H9 (cell line): ENCODE results near the gene DKKL1. TPM values are rescaled to one million over a fixed set of nuclear protein-coding genes. Genes with fewer than 3 reads are reported as not detected.

Source experiments
- DNase-seq: peaks from one replicate; pipeline ENCODE4 v3.0.0-alpha.2; 2017
- H2AFZ ChIP-seq: one replicate; pipeline ENCODE4 v1.6.1; 2013; ENCODE audit warnings: mild to moderate bottlenecking, low read length, control low read depth, moderate library complexity
- H2AK5ac ChIP-seq: 2 replicates; pipeline ENCODE4 v1.6.1; 2013; ENCODE audit warnings: low read length, control low read depth, mixed read lengths; ENCODE audit not compliant: insufficient read length
- H2BK120ac ChIP-seq: one replicate; pipeline ENCODE4 v1.6.1; 2013; ENCODE audit warnings: low read depth, mild to moderate bottlenecking, low read length, control low read depth, inconsistent platforms; ENCODE audit not compliant: poor library complexity, severe bottlenecking
- H2BK12ac ChIP-seq: 2 replicates; pipeline ENCODE4 v1.6.1; 2013; ENCODE audit warnings: low read length, control low read depth, mixed read lengths, low read depth; ENCODE audit not compliant: insufficient read length
- H2BK15ac ChIP-seq: 2 replicates; pipeline ENCODE4 v1.6.1; 2013; ENCODE audit warnings: low read depth, low read length, control low read depth
- H2BK20ac ChIP-seq: one replicate; pipeline ENCODE4 v1.6.1; 2013; ENCODE audit warnings: low read depth, mild to moderate bottlenecking, low read length, control low read depth, inconsistent platforms; ENCODE audit not compliant: poor library complexity, severe bottlenecking
- H2BK5ac ChIP-seq: 2 replicates; pipeline ENCODE4 v1.6.1; 2013; ENCODE audit warnings: low read length, control low read depth, mixed read lengths; ENCODE audit not compliant: insufficient read length
- H3K14ac ChIP-seq: 2 replicates; pipeline ENCODE4 v1.6.1; 2013; ENCODE audit warnings: low read length, control low read depth; ENCODE audit not compliant: insufficient read depth
- H3K18ac ChIP-seq: 2 replicates; pipeline ENCODE4 v1.6.1; 2013; ENCODE audit warnings: low read depth, mild to moderate bottlenecking, mixed read lengths, low read length, control low read depth; ENCODE audit not compliant: insufficient read length
- H3K23ac ChIP-seq: 2 replicates; pipeline ENCODE4 v1.6.1; 2013; ENCODE audit warnings: low read length, control low read depth, mixed read lengths, low read depth; ENCODE audit not compliant: insufficient read length
- H3K23me2 ChIP-seq: 2 replicates; pipeline ENCODE4 v1.6.1; 2013; ENCODE audit warnings: low read depth, mild to moderate bottlenecking, mixed read lengths, low read length, control low read depth; ENCODE audit not compliant: insufficient read length, poor library complexity, severe bottlenecking
- H3K27ac ChIP-seq: 2 replicates; pipeline ENCODE4 v1.5.1; 2013; ENCODE audit warnings: low read length, control low read depth, mixed read lengths, low read depth; ENCODE audit not compliant: insufficient read length
- H3K27me3 ChIP-seq: 2 replicates; pipeline ENCODE4 v1.6.1; 2013; ENCODE audit warnings: low read length, control low read depth, inconsistent platforms; ENCODE audit not compliant: insufficient read depth
- H3K4ac ChIP-seq: 2 replicates; pipeline ENCODE4 v1.6.1; 2013; ENCODE audit warnings: low read depth, mild to moderate bottlenecking, control low read depth, inconsistent platforms, low read length, moderate library complexity
- H3K4me1 ChIP-seq: 2 replicates; pipeline ENCODE4 v1.6.1; 2013; ENCODE audit warnings: low read length, control low read depth, inconsistent platforms; ENCODE audit not compliant: insufficient read depth
- H3K4me2 ChIP-seq: 2 replicates; pipeline ENCODE4 v1.6.1; 2013; ENCODE audit warnings: low read length, control low read depth, mixed read lengths; ENCODE audit not compliant: insufficient read length, insufficient read depth
- H3K56ac ChIP-seq: 2 replicates; pipeline ENCODE4 v1.6.1; 2013; ENCODE audit warnings: low read depth, mild to moderate bottlenecking, mixed read lengths, low read length, control low read depth; ENCODE audit not compliant: insufficient read length
- H3K79me1 ChIP-seq: 2 replicates; pipeline ENCODE4 v1.6.1; 2013; ENCODE audit warnings: low read depth, mild to moderate bottlenecking, moderate library complexity, low read length, control low read depth, inconsistent platforms; ENCODE audit not compliant: insufficient read depth, poor library complexity, severe bottlenecking
- H3K79me2 ChIP-seq: 2 replicates; pipeline ENCODE4 v1.6.1; 2013; ENCODE audit warnings: low read length, control low read depth, inconsistent platforms; ENCODE audit not compliant: insufficient read depth
- H3K9ac ChIP-seq: 2 replicates; pipeline ENCODE4 v1.6.1; 2013; ENCODE audit warnings: low read length, control low read depth, mixed read lengths; ENCODE audit not compliant: insufficient read length; ENCODE audit errors: extremely low read depth
- H3K9me3 ChIP-seq: one replicate; pipeline ENCODE4 v1.6.1; 2013; ENCODE audit warnings: low read depth, low read length, inconsistent platforms; ENCODE audit not compliant: control insufficient read depth
- H3T11ph ChIP-seq: one replicate; pipeline ENCODE4 v1.6.1; 2013; ENCODE audit warnings: mild to moderate bottlenecking, low read length, control low read depth, inconsistent platforms
- H4K20me1 ChIP-seq: one replicate; pipeline ENCODE4 v1.6.1; 2013; ENCODE audit not compliant: control insufficient read depth, insufficient read length, insufficient read depth
- H4K5ac ChIP-seq: 2 replicates; pipeline ENCODE4 v1.6.1; 2013; ENCODE audit warnings: low read depth, mild to moderate bottlenecking, mixed read lengths, low read length, control low read depth; ENCODE audit not compliant: insufficient read length
- H4K8ac ChIP-seq: replicated peaks from 2 replicates; pipeline ENCODE4 v1.6.1; 2013; ENCODE audit warnings: low read length, control low read depth, mixed read lengths, low read depth; ENCODE audit not compliant: insufficient read length
- H4K91ac ChIP-seq: 2 replicates; pipeline ENCODE4 v1.6.1; 2013; ENCODE audit warnings: low read depth, mild to moderate bottlenecking, moderate library complexity, mixed read lengths, low read length, control low read depth; ENCODE audit not compliant: insufficient read length
- H3K27ac Mint-ChIP-seq, 3 experiments: 2 replicates in 2 of 3; 3 replicates in 1 of 3; pipeline ENCODE4 v1.8.0; 2020 to 2021; ENCODE audit warnings: mixed read lengths in 3 of 3, mild to moderate bottlenecking in 1 of 3, moderate library complexity in 1 of 3
- H3K27me3 Mint-ChIP-seq: 2 replicates; pipeline ENCODE4 v1.8.0; 2021; ENCODE audit warnings: low read depth, mild to moderate bottlenecking, moderate library complexity, mixed read lengths
- H3K36me3 Mint-ChIP-seq, 3 experiments: 2 replicates in 2 of 3; 3 replicates in 1 of 3; pipeline ENCODE4 v1.8.0; 2020 to 2021; ENCODE audit warnings: low read depth in 3 of 3, mixed read lengths in 3 of 3; ENCODE audit not compliant: insufficient read depth in 1 of 3
- H3K4me1 Mint-ChIP-seq, 2 experiments: 2 replicates each; pipeline ENCODE4 v1.8.0; 2020; ENCODE audit warnings: mixed read lengths in 2 of 2
- H3K4me3 Mint-ChIP-seq, 2 experiments: 2 replicates in 1 of 2; 3 replicates in 1 of 2; pipeline ENCODE4 v1.8.0; 2020 to 2021; ENCODE audit warnings: mild to moderate bottlenecking in 2 of 2, mixed read lengths in 2 of 2, moderate library complexity in 1 of 2
- H3K9me3 Mint-ChIP-seq, 2 experiments: 2 replicates in 1 of 2; 3 replicates in 1 of 2; pipeline ENCODE4 v1.8.0; 2020; ENCODE audit warnings: mild to moderate bottlenecking in 2 of 2, mixed read lengths in 2 of 2, moderate library complexity in 1 of 2
- WGBS: extraction: QIAGEN DNeasy Blood & Tissue Kit; methylation state at CpG from one replicate; pipeline ENCODE4 v1.1.7; 2013; ENCODE audit warnings: missing lambda C conversion rate, low lambda C conversion rate, mixed read lengths; ENCODE audit not compliant: insufficient read length; ENCODE audit errors: extremely low coverage; 5-methylcytosine and 5-hydroxymethylcytosine counted together
- total RNA-seq: library from RNA; stranded (reverse); gene quantifications from 2 replicates; pipeline ENCODE4 v1.2.1, GENCODE V29; 2021
- TF ChIP-seq, protein P1 (sequence below): fragments of 200-600 bp; sonication (generic); conservative IDR thresholded peaks from 3 replicates; pipeline ENCODE4 v1.8.0; 2021; ENCODE audit warnings: antibody characterized with exemption, mild to moderate bottlenecking

Gene DKKL1
- total RNA-seq, 1 experiment from 2014 or later: 3.5 TPM

GRCh38 chr19:49387936-49388372, 24.3 kb downstream of the DKKL1 start, which contains the start of gene KASH5:
Gene KASH5 (plus strand): TSS chr19:49388249. CDS start chr19:49390884, 2,635 bp downstream.
- Histone ChIP-seq H3K23ac (no peak within 1 kb of the TSS), H3K23me2 (no peaks in the 10 kb centered on the region), H2BK20ac (no peak within 1 kb of the TSS), H3K79me1 (no peaks in the 10 kb centered on the region), H2BK5ac (no peak within 1 kb of the TSS), H3T11ph (no peak within 1 kb of the TSS), H2BK15ac (no peak within 1 kb of the TSS), H3K27ac (no peak within 1 kb of the TSS), H3K79me2 (no peaks in the 10 kb centered on the region), H3K9ac (no peak within 1 kb of the TSS), H2BK12ac (no peak within 1 kb of the TSS), H4K91ac (no peak within 1 kb of the TSS), H3K4me1 (no peaks in the 10 kb centered on the region), H3K27me3 (no peaks in the 10 kb centered on the region), H3K14ac (no peak within 1 kb of the TSS), H3K4ac (no peak within 1 kb of the TSS), H4K8ac (no peak within 1 kb of the TSS), H3K18ac (no peak within 1 kb of the TSS), H4K5ac (no peak within 1 kb of the TSS), H4K20me1 (no peaks in the 10 kb centered on the region), H2AFZ (no peak within 1 kb of the TSS), H3K56ac (no peak within 1 kb of the TSS), H3K4me2 (no peak within 1 kb of the TSS), H2AK5ac (no peak within 1 kb of the TSS), H2BK120ac (no peak within 1 kb of the TSS), H3K9me3 (no peaks in the 10 kb centered on the region)
- no CpG with 5 or more reads among the region's 40 CpGs for WGBS
- Mint-ChIP-seq H3K36me3 (0 out of 7 replicates have a peak, but pooled peaks cover 0 to 1% (median 0%) of the 10 kb centered on the region in 3 experiments), H3K4me3 (peak within 1 kb of the TSS in 1 of 2 experiments; percentile 55; a peak in 1 of 5 replicates), H3K9me3 (peaks cover 1 to 2% of the 10 kb centered on the region in 2 experiments; a peak in 2 of 5 replicates), H3K27ac (no peak within 1 kb of the TSS), H3K27me3 (peaks cover 11% of the 10 kb centered on the region), H3K4me1 (peaks cover 4 to 16% of the 10 kb centered on the region in 2 experiments)
- TF ChIP-seq, protein P1, sequence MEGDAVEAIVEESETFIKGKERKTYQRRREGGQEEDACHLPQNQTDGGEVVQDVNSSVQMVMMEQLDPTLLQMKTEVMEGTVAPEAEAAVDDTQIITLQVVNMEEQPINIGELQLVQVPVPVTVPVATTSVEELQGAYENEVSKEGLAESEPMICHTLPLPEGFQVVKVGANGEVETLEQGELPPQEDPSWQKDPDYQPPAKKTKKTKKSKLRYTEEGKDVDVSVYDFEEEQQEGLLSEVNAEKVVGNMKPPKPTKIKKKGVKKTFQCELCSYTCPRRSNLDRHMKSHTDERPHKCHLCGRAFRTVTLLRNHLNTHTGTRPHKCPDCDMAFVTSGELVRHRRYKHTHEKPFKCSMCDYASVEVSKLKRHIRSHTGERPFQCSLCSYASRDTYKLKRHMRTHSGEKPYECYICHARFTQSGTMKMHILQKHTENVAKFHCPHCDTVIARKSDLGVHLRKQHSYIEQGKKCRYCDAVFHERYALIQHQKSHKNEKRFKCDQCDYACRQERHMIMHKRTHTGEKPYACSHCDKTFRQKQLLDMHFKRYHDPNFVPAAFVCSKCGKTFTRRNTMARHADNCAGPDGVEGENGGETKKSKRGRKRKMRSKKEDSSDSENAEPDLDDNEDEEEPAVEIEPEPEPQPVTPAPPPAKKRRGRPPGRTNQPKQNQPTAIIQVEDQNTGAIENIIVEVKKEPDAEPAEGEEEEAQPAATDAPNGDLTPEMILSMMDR: no peak
- no peak for DNase-seq
